Measurements from ENCODE around the gene FAM20B.

Gene FAM20B

GRCh38 chr1:179092896-179093461 lies 67.3 kb downstream of the FAM20B start:
- DNase-seq: no peak

DNA sequence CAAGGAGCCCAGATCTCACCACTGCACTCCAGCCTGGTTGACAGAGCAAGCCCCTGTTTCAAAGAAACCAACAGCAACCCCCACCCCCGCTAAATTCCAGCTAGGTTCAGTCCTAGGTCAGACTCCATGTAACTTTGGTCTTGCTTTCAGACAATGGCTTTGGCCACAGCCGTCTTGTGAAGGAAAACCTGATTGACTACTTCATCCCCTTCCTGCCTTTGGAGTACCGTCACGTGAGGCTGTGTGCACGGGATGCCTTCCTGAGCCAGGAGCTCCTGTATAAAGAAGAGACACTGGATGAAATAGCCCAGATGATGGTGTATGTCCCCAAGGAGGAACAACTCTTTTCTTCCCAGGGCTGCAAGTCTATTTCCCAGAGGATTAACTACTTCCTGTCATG lies 69.1 kb downstream of the FAM20B start:
- no peak for DNase-seq

DNA sequence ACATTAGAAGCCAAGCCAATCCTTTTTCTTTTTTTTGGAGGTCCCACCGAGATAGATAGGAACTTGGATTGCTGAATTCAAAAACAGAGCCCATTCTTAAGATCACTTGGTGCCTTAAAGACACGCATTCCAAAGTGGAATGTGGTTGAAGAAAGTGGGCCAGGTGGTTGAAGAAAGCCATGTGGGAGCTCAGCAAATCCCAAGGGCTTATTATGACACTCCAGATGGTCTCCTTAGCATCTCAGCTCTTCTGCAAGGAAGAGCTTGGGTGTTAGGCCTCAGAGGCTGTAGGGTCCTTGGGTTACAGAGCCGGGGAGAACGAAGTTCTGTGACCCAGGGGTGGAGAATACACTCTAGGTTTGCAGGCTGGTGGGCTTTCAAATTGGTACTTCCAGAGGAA lies 69.7 kb downstream of the FAM20B start:
- DNase-seq: no peak

- no peak for DNase-seq
Measured at GRCh38 chr1:179095924-179096323, 70.2 kb downstream of the FAM20B start.

GRCh38 chr1:179099891-179100290 lies 74.2 kb downstream of the FAM20B start:
- no peak for DNase-seq

DNA sequence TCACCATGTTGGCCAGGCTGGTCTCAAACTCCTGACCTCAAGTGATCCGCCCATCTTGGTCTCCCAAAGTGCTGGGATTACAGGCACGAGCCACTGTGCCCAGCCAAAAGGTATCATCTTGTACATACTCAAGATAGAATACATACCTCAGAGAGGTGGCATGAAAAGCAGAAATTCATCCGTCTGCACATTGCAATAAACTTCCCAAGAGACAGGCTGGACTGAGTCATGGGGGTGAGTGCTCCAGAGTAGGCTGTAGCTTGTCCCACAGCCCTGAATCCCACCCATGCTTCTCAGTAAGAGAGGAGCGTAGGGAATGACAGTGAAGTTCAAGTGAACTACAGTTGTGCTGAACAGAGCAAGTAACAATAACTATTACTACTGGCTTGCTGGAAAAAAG lies 75.9 kb downstream of the FAM20B start:
- DNase-seq: no peak

DNA sequence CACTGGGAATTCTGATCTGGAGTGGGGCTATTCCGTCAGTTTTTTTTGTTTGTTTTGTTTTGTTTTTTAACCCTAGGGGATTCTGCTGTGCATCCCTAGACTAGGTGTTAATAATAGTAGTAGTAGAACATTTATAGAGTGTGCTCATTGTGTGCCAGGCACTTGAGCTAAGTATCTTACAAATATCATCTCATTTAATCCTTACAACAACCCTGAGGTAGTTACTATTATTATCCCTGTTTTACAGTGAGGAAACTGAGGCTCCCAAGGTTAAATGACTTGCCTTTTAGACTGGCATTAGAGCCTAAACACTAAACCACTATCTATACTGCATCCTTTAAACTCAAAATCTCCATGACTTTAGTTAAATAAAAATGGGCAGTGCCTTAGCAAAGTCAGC lies 78.3 kb downstream of the FAM20B start:
- DNase-seq: no peak

DNA sequence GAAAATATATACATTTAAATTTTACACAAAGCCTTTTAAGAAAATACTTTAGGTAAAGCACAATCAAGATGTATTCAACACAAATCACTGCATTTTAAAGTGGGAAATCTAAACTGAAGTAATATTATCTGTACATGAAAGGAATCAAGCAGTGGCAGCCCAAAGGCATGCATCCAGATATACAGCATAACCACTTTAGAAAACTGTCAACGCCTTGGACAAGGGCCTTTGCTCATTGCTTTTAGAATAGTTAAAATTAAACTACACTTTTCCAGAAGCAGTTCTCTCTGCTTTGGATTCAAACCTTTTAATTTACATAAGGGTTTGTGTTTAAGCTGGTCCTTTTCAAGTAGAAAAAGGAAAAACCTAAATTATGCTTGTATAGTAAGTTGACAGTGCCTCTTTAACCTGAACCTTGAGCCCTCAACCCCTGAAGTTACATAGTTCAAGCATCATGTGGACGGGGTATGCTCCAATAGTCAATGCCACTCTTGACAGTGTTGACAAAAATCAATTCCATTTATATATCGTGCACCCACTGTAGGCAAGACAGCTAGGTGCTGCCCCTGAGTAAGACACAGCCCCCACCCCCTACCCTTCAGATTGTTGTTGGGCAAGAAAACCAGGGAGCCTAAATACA lies 79.0 kb downstream of the FAM20B start:
- no peak for DNase-seq

DNA sequence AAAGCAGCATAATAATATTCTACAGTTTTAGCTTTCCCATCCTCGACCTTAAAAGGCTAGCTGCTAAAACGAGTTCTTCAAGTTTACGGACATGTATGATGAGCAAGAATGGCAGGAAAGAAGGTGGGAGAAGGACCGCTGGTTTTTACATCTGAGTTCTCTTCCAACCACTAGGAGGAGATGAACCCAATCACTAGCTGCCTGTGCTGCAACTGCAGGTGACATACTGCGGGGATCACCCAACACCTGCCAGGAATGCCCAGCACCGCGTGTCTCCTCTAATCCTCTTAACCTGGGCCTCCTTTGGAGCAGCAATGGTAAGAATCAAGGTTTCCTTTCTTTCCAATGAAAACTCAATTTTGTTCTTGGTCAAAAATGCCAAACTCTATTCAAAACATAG lies 79.7 kb downstream of the FAM20B start:
- DNase-seq: no peak

GRCh38 chr1:179107706-179108629 lies 82.3 kb downstream of the FAM20B start:
- DNase-seq: no peak

GRCh38 chr1:179108644-179109043 lies 83.0 kb downstream of the FAM20B start:
- DNase-seq: no peak

- DNase-seq: no peak
Measured at GRCh38 chr1:179115181-179115580, 89.5 kb downstream of the FAM20B start.

DNA sequence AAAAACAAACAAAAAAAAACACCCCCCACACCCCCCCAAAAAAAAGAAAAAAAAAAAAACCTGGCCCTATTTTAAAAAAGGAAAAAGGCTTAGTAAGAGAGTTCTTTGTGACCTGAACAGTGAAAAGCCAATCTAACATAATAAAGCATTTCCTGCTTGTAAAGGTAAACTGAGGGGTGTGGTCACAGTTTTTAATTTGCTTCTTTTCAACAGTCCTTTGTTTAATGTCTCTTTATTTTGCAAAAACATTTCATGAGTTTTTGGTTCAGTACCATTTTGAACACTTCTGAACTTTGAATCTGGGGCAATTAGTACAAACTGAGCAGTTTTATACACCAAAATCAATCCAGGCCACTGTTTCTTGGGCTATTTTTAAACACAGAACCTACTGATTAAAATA lies 93.8 kb downstream of the FAM20B start:
- DNase-seq: no peak

GRCh38 chr1:179120736-179121135 lies 95.0 kb downstream of the FAM20B start:
- no peak for DNase-seq

- peak; percentile 25 for DNase-seq
Measured at GRCh38 chr1:179121159-179121938, 95.7 kb downstream of the FAM20B start.

GRCh38 chr1:179124873-179125272 lies 99.2 kb downstream of the FAM20B start:
- no peak for DNase-seq

Data from GDM1 (cell line).